Psoas muscle (tissue), 8 donors: ENCODE results near the gene ALS2CL. TPM values are rescaled to one million over a fixed set of nuclear protein-coding genes. Genes with fewer than 3 reads are reported as not detected.

Source experiments
- ATAC-seq, 4 donors: fragments of 200-7000 bp; cut with Tn5 transposase; one replicate each; pipeline ENCODE4 v1.9.1; 2020; ENCODE audit warnings: moderate library complexity in 3 of 4, mild to moderate bottlenecking in 2 of 4
- DNase-seq, 2 donors: peaks; one replicate each; pipeline ENCODE4 v3.0.0-alpha.2; 2020
- H3K27ac ChIP-seq: fragments of 200-600 bp; one replicate; pipeline ENCODE4 v1.8.0; 2022
- H3K27me3 ChIP-seq, 3 donors: fragments of 200-600 bp in 1 of 3; one replicate each; pipeline versions ENCODE4 v1.6.1 to v1.8.0; 2013 to 2022; ENCODE audit warnings: low read length in 2 of 3, mild to moderate bottlenecking in 2 of 3, moderate library complexity in 1 of 3; ENCODE audit not compliant: insufficient read depth in 3 of 3
- H3K36me3 ChIP-seq, 2 donors: fragments of 200-600 bp in 1 of 2; one replicate each; pipeline versions ENCODE4 v1.6.1 to v1.8.0; 2013 to 2022; ENCODE audit warnings: low read depth in 1 of 2, mild to moderate bottlenecking in 1 of 2, moderate library complexity in 1 of 2; ENCODE audit not compliant: insufficient read depth in 1 of 2
- H3K4me1 ChIP-seq: fragments of 200-600 bp; one replicate; pipeline ENCODE4 v1.8.0; 2022
- H3K4me3 ChIP-seq: fragments of 200-600 bp; one replicate; pipeline ENCODE4 v1.8.0; 2022; ENCODE audit warnings: mild to moderate bottlenecking
- H3K9me3 ChIP-seq: fragments of 200-600 bp; one replicate; pipeline ENCODE4 v1.8.0; 2022
- WGBS, 3 donors: extraction: QIAGEN DNeasy Blood & Tissue Kit; methylation state at CpG; one replicate each; pipeline versions ENCODE4 v1.1.6 to v1.1.7; 2013; 5-methylcytosine and 5-hydroxymethylcytosine counted together
- intact Hi-C, 2 donors: fragments of 100-400 bp; cut with DNase I; formaldehyde crosslinking; loops; one replicate each; pipeline versions ENCODE4 v1.11.0 to v1.14.2; 2022
- polyA plus RNA-seq, 3 donors: library from polyadenylated mRNA; stranded (reverse); fragments of 200-250 nt; gene quantifications; one replicate each; pipeline ENCODE4 v1.2.3, GENCODE V29; 2013
- total RNA-seq, 4 donors: library from RNA; stranded (reverse); fragmentation: NEBNext Ultra II Directional in 2 of 4; extraction: Animal tissue kit (Norgen Biotek cat#: 25700) in 2 of 4; gene quantifications; one replicate each; pipeline versions ENCODE4 v1.2.1 to v1.2.4, GENCODE V29; 2021 to 2023
- TF ChIP-seq, protein P1 (sequence below): fragments of 200-600 bp; IDR thresholded peaks from one replicate; pipeline ENCODE4 v1.8.0; 2022; ENCODE audit warnings: antibody characterized with exemption
- donor health status: healthy with polysubstance abuse.
- donor health status: DM: no; HTN: no; CAD: no; lungs with moderate emphysema.
- donor health status: Bipolar disorder and iron deficiency.
- donor health status: healthy.
- donor health status: DM: yes; HTN: yes; CAD: no.
- donor health status: DM: no; HTN: no; CAD: no.
- donor health status: DM: no; HTN: no; CAD: no.
- donor health status: DM: yes; HTN: yes; CAD: no.

ALS2CL gene
- total and polyA plus RNA-seq, 7 donors: 5.0 to 10.1 (median 6.3) TPM

DNA sequence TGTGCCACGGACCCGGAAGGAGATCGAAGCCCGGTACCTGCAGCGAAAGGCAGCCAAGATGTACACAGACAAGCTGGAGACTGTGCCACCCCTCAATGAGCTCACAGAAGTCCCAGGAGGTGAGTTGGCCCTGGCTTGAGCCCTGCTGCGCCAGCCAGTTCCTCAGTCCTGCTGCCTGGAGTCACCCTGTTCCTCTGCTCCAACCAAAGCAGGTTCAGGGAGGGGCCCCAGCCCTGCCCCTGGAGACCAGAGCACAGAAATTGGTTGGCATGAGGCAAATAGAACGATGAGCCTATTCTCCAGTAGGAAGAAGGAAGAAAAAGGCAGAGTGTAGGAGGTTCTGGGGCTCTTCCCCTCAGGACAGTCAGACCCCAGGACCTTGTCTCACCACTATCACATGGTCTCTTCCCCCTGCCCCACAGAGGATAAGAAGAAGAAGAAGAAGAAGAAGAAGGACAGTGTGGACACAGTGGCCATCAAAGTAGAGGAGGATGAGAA lies 15.7 kb upstream of the ALS2CL start:
- TF ChIP-seq, protein P1, sequence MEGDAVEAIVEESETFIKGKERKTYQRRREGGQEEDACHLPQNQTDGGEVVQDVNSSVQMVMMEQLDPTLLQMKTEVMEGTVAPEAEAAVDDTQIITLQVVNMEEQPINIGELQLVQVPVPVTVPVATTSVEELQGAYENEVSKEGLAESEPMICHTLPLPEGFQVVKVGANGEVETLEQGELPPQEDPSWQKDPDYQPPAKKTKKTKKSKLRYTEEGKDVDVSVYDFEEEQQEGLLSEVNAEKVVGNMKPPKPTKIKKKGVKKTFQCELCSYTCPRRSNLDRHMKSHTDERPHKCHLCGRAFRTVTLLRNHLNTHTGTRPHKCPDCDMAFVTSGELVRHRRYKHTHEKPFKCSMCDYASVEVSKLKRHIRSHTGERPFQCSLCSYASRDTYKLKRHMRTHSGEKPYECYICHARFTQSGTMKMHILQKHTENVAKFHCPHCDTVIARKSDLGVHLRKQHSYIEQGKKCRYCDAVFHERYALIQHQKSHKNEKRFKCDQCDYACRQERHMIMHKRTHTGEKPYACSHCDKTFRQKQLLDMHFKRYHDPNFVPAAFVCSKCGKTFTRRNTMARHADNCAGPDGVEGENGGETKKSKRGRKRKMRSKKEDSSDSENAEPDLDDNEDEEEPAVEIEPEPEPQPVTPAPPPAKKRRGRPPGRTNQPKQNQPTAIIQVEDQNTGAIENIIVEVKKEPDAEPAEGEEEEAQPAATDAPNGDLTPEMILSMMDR: no peak
- WGBS, 3 donors: 92 to 96% (median 95%) methylated on average over 7 of the region's 7 CpGs
- Histone ChIP-seq H3K4me3 (no peak overlapping the region), H3K27ac (no peak overlapping the region), H3K36me3 (peaks cover 0 to 8% of the 10 kb centered on the region in 2 donors), H3K4me1 (peaks cover 24% of the 10 kb centered on the region), H3K27me3 (no peaks in the 10 kb centered on the region), H3K9me3 (no peaks in the 10 kb centered on the region)
- ATAC-seq (no peak), DNase-seq (peak in 1 of 2 donors; percentile 42)
- intact Hi-C loops: loop anchor here (5.0 to 10.0 kb wide), 4 partner anchors 156 to 616 kb away; partner anchors contain the start of gene MYL3 (in 1 of the 2)

DNA sequence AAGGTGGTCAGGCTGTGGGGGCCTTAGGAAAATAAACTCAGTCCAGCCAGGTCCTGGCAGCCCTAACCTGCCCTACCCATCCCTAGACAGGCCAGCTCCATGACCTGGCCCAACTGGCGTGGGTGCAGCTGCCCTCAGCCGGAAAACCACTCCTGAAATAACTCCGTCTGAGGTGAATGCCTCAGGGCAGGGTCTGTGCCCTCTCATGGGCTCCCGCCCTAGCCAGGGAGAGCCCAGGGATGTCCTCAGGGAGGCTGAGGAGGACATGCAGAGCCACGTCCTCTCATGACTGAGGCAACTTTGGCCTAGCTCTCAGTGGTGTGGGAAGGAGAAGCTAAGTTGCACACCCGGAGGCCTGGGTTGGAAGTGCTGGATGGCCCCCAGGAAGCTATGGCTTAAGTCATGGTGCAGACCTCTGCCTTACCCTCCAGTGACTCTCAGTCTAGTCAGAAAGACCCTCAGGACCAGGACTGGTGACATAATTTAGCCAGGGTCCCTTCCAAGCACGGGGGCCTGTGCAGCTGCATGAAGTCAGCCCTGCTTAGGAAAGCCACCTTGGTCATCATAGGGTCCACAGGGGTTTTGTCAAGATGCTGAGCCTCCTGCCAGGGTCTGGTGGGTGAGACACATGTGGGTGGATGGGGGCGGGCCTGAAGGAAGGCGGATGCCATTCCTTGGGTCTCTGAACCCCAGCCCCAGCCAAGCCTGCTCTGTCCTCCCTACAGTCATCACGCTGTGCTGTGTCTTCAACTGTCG lies 15.1 kb upstream of the ALS2CL start:
- ATAC-seq (peak in 2 of 4 donors; percentile 2 to 12), DNase-seq (peak in 1 of 2 donors; percentile 35)
- no peaks in the 10 kb centered on the region for H3K27me3 ChIP-seq
- no peaks in the 10 kb centered on the region for H3K9me3 ChIP-seq
- H3K4me1 ChIP-seq: peaks cover 24% of the 10 kb centered on the region
- 58 to 77% (median 58%) methylated on average over 10 to 11 of the region's 11 CpGs for WGBS, 3 donors
- no peak overlapping the region for H3K4me3 ChIP-seq
- TF ChIP-seq, protein P1: no peak
- intact Hi-C loops: loop anchor here (5.0 to 10.0 kb wide), 4 partner anchors 156 to 616 kb away; partner anchors contain the start of gene MYL3 (in 1 of the 2)
- peaks cover 0 to 8% of the 10 kb centered on the region in 2 donors for H3K36me3 ChIP-seq
- no peak overlapping the region for H3K27ac ChIP-seq

DNA sequence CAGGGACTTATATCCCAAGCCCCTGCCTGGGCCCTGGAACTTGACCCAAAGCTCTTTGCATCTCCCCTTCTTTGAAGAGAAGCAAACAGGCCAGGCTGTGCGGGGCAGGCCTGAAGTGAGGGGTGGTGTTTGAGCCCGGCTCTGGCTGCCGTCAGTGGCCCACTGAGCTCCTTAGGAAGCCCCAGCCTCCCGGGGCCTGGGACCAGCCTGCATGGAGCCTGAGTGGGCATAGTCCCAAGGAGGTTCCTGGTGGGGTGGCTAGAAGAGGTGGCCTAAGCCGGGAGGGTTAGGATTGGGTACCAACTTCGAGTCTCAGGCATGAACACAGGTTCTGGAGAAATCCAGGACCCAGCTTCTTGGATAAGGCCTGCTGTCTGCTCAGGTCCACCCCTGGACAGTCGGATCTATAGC lies 14.1 kb upstream of the ALS2CL start:
- H3K9me3 ChIP-seq: no peaks in the 10 kb centered on the region
- 85 to 93% (median 90%) methylated on average over 7 of the region's 7 CpGs for WGBS, 3 donors
- no peak overlapping the region for H3K4me3 ChIP-seq
- H3K27ac ChIP-seq: no peak overlapping the region
- DNase-seq (peak in 1 of 2 donors; percentile 35), ATAC-seq (no peak)
- no peaks in the 10 kb centered on the region for H3K27me3 ChIP-seq
- peaks cover 0 to 8% of the 10 kb centered on the region in 2 donors for H3K36me3 ChIP-seq
- peaks cover 30% of the 10 kb centered on the region for H3K4me1 ChIP-seq
- TF ChIP-seq, protein P1: no peak
- intact Hi-C loops: loop anchor here (2.0 to 10.0 kb wide), 5 partner anchors 157 to 617 kb away; partner anchors contain the start of gene MYL3 (in 1 of the 2)

DNA sequence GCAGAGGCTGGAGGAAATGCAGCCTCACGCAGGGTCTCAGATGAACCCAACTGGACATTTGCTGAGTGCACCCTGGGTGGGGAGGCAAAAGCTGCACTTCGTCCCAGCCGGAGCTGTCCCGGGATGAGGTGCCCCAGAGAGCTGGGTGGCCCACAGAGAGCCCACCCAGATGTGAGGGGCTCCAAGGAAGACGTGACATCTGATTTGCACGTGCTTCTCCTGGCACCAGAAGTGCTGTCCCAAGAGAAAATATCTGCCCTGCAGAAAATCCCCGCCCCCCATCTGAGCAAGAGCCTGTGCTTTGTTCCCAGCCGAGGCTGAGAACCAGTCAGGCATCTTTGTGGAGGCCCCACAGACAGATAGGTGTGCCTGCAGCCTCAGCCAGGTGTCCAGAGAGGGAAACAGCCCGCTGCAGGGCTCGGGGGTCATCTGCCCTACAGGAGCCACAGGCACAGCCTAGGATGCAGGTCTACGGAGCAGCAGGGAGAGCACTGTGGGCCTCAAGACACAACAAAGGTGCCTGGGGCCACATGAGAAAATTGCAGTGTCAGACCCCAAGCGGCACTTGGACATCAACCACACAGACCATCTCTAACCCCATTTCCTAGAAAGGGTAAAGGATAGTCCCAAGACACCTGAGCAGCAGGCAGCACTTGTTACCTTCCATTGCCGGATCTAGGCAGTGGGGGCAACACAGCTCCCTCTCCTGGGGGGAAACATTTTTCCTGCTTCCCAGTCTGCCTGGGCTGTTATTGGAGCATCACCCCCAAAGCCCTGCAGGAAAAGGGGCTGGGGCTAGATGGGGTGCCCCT lies 13.5 kb upstream of the ALS2CL start:
- no peak for ATAC-seq

More for the DNA sequence above, 13.5 kb upstream of the ALS2CL start:
- WGBS, 3 donors: 77 to 83% (median 79%) methylated on average over 13 of the region's 13 CpGs
- TF ChIP-seq, protein P1: no peak
- DNase-seq: peak in 1 of 2 donors; percentile 23
- Histone ChIP-seq H3K4me1 (peaks cover 30% of the 10 kb centered on the region), H3K27ac (no peak overlapping the region), H3K27me3 (no peaks in the 10 kb centered on the region), H3K9me3 (no peaks in the 10 kb centered on the region), H3K4me3 (no peak overlapping the region), H3K36me3 (peaks cover 0 to 8% of the 10 kb centered on the region in 2 donors)
- intact Hi-C loops: loop anchor here (2.0 to 10.0 kb wide), 5 partner anchors 158 to 618 kb away; partner anchors contain the start of gene MYL3 (in 1 of the 2)
